Activated T-helper 9 cell treated with anti-CD3 and anti-CD28 coated beads, Interleukin-2, amount 50 U/mL, for 16 hours (primary cell): ENCODE results near the gene ZC3H11A.
A peak's percentile ranks its signal among the peaks of the same experiment; 100 is the strongest.
"Not testable (repeated sequence)": the region's sequence is repeated elsewhere in the genome, so short reads cannot be mapped to it uniquely, and the experiment has no call there.

Experiments used
- DNase-seq: peaks from one replicate; pipeline ENCODE4 v3.0.0-alpha.2; 2020; ENCODE audit warnings: low read depth

ZC3H11A gene

GRCh38 chr1:203795441-203796235, at the start of gene ZC3H11A, which contains the start of gene ZBED6:
TSS of gene ZC3H11A (plus strand) at chr1:203795623. CDS start at chr1:203817071, 21,448 bp downstream.
TSS of gene ZBED6 (plus strand) at chr1:203795623. CDS start at chr1:203797523, 1,900 bp downstream.
- peak; percentile 98 for DNase-seq

- no peak for DNase-seq
These were observed 49.1 kb upstream of the ZC3H11A start for GRCh38 chr1:203746281-203746680.

- DNase-seq = no peak
These were observed 44.4 kb upstream of the ZC3H11A start for GRCh38 chr1:203751051-203751450.

GRCh38 chr1:203751618-203752361, 43.6 kb upstream of the ZC3H11A start:
- DNase-seq = not testable (repeated sequence)

- no peak for DNase-seq
These were observed 41.0 kb upstream of the ZC3H11A start for GRCh38 chr1:203754455-203754864.

GRCh38 chr1:203756036-203756435, 39.4 kb upstream of the ZC3H11A start:
- DNase-seq = no peak

- not testable (repeated sequence) for DNase-seq
These were observed 36.7 kb upstream of the ZC3H11A start for GRCh38 chr1:203758749-203759148.

- DNase-seq = no peak
These were observed 34.9 kb upstream of the ZC3H11A start for GRCh38 chr1:203760506-203760905.

GRCh38 chr1:203761958-203762357, 33.5 kb upstream of the ZC3H11A start:
- not testable (repeated sequence) for DNase-seq

GRCh38 chr1:203763505-203763904, 31.9 kb upstream of the ZC3H11A start:
- no peak for DNase-seq

GRCh38 chr1:203764105-203765028, 31.1 kb upstream of the ZC3H11A start:
- no peak for DNase-seq

- DNase-seq = peak; percentile 61
These were observed 30.2 kb upstream of the ZC3H11A start, which contains the start of gene LAX1 for GRCh38 chr1:203765029-203765837. TSS of gene LAX1 (plus strand) at chr1:203765183. CDS start at chr1:203765566, 383 bp downstream.

GRCh38 chr1:203768256-203768655, 27.2 kb upstream of the ZC3H11A start:
- DNase-seq = no peak

- no peak for DNase-seq
These were observed 25.7 kb upstream of the ZC3H11A start for GRCh38 chr1:203769505-203770343.

GRCh38 chr1:203771901-203772301, 23.5 kb upstream of the ZC3H11A start:
- DNase-seq = no peak

- no peak for DNase-seq
These were observed 22.6 kb upstream of the ZC3H11A start for GRCh38 chr1:203772836-203773235.

- no peak for DNase-seq
These were observed 18.8 kb upstream of the ZC3H11A start for GRCh38 chr1:203776636-203777035.

- no peak for DNase-seq
These were observed 17.8 kb upstream of the ZC3H11A start for GRCh38 chr1:203777596-203777995.

- no peak for DNase-seq
These were observed 17.3 kb upstream of the ZC3H11A start for GRCh38 chr1:203778146-203778545.

- no peak for DNase-seq
These were observed 16.6 kb upstream of the ZC3H11A start for GRCh38 chr1:203778789-203779188.
